GM15510 (cell line): Measurements from ENCODE around the gene SIGMAR1.

Source experiments
- POLR2A ChIP-seq: IDR thresholded peaks from 3 replicates; pipeline ENCODE4 v1.6.1; 2011; ENCODE audit warnings: borderline replicate concordance; ENCODE audit not compliant: insufficient read length; ENCODE audit errors: extremely low read depth

SIGMAR1 gene

GRCh38 chr9:34646211-34647083 is 8.9 kb upstream of the SIGMAR1 start, which contains the start of gene GALT:
Gene GALT, plus strand, starts transcription at chr9:34646675. Its CDS starts 30 bp downstream, at chr9:34646705.
- TF ChIP-seq POLR2A, result peak; percentile 74

GRCh38 chr9:34644766-34645314 is 7.3 kb upstream of the SIGMAR1 start:
- no peak for TF ChIP-seq POLR2A

DNA sequence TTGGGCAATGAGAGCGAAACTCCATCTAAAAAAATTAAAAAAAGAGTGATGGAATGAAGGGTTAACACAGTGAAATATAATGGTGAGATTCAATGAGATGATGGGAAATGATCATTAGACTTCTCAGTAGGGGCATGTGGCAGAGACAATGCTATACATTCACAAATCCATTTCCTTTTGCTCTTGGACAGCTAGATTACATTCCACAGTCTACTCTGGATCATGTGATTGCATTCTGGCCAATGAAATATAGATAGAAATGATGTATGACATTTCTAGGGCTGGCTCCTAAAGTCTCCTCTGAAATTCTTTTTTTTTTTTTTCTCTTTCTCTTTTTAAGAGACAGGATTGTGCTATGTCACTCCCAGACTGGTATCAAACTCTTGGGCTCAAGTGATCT is 5.1 kb upstream of the SIGMAR1 start:
- no peak for TF ChIP-seq POLR2A

- TF ChIP-seq POLR2A, result no peak
Observed at GRCh38 chr9:34638138-34638445, 505 bp upstream of the SIGMAR1 start.

GRCh38 chr9:34636791-34637355 is 714 bp downstream of the SIGMAR1 start:
- no peak for TF ChIP-seq POLR2A

DNA sequence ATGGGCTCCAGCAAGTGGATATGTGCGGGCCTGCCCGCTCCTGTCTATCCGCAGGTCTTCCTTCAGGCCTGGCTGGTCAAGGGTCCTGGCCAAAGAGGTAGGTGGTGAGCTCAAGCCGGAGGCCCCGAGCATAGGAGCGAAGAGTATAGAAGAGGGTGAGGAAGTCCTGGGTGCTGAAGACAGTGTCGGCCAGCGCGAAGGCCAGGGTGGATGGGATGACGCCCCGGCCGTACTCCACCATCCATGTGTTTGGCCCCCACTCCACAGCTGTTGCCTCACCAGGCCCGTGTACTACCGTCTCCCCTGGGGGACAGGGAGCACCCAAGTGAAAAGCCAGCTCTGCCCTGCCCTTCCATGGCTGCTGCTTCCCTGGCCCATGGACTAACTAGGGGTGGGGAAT is 2.0 kb downstream of the SIGMAR1 start:
- TF ChIP-seq POLR2A, result no peak

GRCh38 chr9:34634551-34635248 is 2.9 kb downstream of the SIGMAR1 start:
- no peak for TF ChIP-seq POLR2A

GRCh38 chr9:34633851-34634550 is 3.6 kb downstream of the SIGMAR1 start:
- no peak for TF ChIP-seq POLR2A

DNA sequence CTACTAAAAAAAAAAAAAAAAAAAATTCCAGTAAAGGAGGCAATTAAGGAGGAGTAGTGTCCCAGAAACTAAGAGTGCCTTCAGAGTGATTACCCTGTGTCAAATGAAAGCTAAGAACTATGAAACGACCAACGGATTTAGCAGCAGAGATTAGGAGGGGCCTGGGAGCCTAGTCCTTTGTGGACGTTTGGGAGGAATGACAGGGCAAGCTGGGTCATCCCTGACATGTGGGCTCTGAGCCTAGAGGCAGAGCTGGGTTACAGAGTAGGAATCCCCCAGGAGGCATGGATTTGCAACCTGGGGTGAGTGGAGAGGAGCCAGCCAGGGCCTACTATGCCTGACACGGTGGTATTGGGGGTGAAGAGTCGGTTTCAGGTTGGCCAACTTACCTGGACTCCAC is 4.4 kb downstream of the SIGMAR1 start:
- TF ChIP-seq POLR2A, result no peak

- TF ChIP-seq POLR2A, result no peak
Observed at GRCh38 chr9:34630402-34631154, 7.0 kb downstream of the SIGMAR1 start.

GRCh38 chr9:34629491-34629808 is 8.1 kb downstream of the SIGMAR1 start:
- TF ChIP-seq POLR2A, result no peak

DNA sequence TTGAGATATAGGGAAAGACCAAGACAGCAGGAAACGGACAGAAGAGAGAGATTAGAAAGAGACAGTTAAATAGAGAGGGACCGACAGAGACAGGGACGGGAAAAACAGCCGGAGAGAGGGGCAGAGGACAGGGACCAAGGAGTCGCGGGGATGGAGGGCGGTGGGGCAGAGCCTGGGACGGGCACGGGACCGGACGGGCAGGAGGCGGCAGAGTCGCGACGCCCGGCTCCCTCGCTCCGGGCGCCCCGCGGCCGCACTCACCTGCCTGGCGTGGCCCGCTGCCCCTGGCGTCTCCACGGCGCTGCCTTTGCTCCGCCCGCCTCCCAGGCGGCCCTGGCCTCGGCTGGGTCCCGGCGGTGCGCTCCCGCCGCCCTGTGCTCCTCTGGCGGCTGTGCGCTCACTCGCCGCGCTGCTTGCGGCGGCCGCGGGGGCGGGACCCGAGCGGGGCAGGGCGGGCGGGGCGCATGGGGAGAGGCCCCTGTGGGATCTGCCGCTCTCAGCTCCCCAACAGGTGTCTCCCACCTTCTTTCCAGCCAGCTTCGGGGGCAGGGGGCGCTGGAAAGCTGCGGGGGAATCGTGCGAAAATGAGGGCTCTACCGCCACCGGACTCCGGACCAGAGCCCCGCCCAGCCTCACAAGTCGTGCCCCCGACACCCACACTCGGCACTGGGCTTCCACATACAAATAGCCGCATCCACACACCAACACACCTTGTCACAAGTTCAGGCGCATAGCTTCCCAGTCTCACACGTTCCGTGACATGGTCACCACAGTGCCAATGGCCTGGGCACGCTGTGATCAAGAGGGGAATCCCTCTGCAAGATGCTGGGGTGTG is 8.7 kb downstream of the SIGMAR1 start, which contains the start of gene ARID3C:
TSS of gene ARID3C (minus strand) at position 411 of the 835 bp plus-strand sequence. CDS start 1,052 bp downstream, outside the sequence.
- no peak for TF ChIP-seq POLR2A
